Keratinocyte (primary cell): ENCODE data around the gene SHC3. TPM values are rescaled to one million over a fixed set of nuclear protein-coding genes. Genes with fewer than 3 reads are reported as not detected.
A peak's percentile ranks its signal among the peaks of the same experiment; 100 is the strongest.

Source experiments
- DNase-seq: peaks from one replicate; pipeline ENCODE4 v3.0.0-alpha.2; 2011; ENCODE audit warnings: low read depth, missing footprints, low spot score
- FAIRE-seq: peaks from 2 replicates; lab custom pipeline; 2011; peaks lifted over from hg19 to GRCh38; lab: Jason Lieb, UNC
- H2AFZ ChIP-seq: 2 replicates; pipeline ENCODE4 v1.6.0; 2012; ENCODE audit warnings: low read length, control low read depth, inconsistent platforms; ENCODE audit not compliant: control insufficient read depth
- H3K27ac ChIP-seq: 2 replicates; pipeline ENCODE4 v1.5.1; 2011; ENCODE audit warnings: low read length; ENCODE audit not compliant: control insufficient read depth, insufficient read depth
- H3K27me3 ChIP-seq: 3 replicates; pipeline ENCODE4 v1.6.0; 2011; ENCODE audit warnings: low read length; ENCODE audit not compliant: control insufficient read depth, insufficient read depth; ENCODE audit errors: extremely low read depth
- H3K36me3 ChIP-seq, 2 experiments: 2 replicates in 1 of 2; 3 replicates in 1 of 2; pipeline ENCODE4 v1.5.1; 2011; ENCODE audit warnings: low read length in 2 of 2, mild to moderate bottlenecking in 1 of 2; ENCODE audit not compliant: control insufficient read depth in 2 of 2, insufficient read depth in 2 of 2; ENCODE audit errors: extremely low read depth in 1 of 2
- H3K4me1 ChIP-seq: 3 replicates; pipeline ENCODE4 v1.5.1; 2011; ENCODE audit warnings: low read length; ENCODE audit not compliant: control insufficient read depth, insufficient read depth; ENCODE audit errors: extremely low read depth
- H3K4me2 ChIP-seq: 3 replicates; pipeline ENCODE4 v1.6.0; 2011; ENCODE audit warnings: low read depth, low read length; ENCODE audit not compliant: control insufficient read depth, insufficient read depth; ENCODE audit errors: extremely low read depth
- H3K4me3 ChIP-seq, 3 experiments: fragments of 200-600 bp in 1 of 3; sonication (generic) in 1 of 3; 2 replicates in 2 of 3; 3 replicates in 1 of 3; pipeline ENCODE4 v1.5.1; 2011 to 2016; ENCODE audit warnings: low read length in 3 of 3, mild to moderate bottlenecking in 3 of 3, control low read depth in 2 of 3, inconsistent platforms in 1 of 3, low read depth in 1 of 3, mixed read lengths in 1 of 3, mixed run types in 1 of 3, moderate library complexity in 1 of 3; ENCODE audit not compliant: control insufficient read depth in 2 of 3, insufficient read depth in 2 of 3; ENCODE audit errors: extremely low read depth in 1 of 3
- H3K79me2 ChIP-seq: 2 replicates; pipeline ENCODE4 v1.6.0; 2012; ENCODE audit warnings: low read length; ENCODE audit not compliant: control insufficient read depth, insufficient read depth
- H3K9ac ChIP-seq: 3 replicates; pipeline ENCODE4 v1.6.0; 2011; ENCODE audit warnings: low read length; ENCODE audit not compliant: control insufficient read depth, insufficient read depth; ENCODE audit errors: extremely low read depth
- H3K9me1 ChIP-seq: 3 replicates; pipeline ENCODE4 v1.6.0; 2011; ENCODE audit warnings: low read length; ENCODE audit not compliant: control insufficient read depth, insufficient read depth; ENCODE audit errors: extremely low read depth
- H3K9me3 ChIP-seq: 2 replicates; pipeline ENCODE4 v1.5.1; 2012; ENCODE audit warnings: low read depth, low read length; ENCODE audit not compliant: control insufficient read depth
- H4K20me1 ChIP-seq: 3 replicates; pipeline ENCODE4 v1.6.0; 2011; ENCODE audit warnings: low read length; ENCODE audit not compliant: control insufficient read depth, insufficient read depth; ENCODE audit errors: extremely low read depth
- EZH2 ChIP-seq: IDR thresholded peaks from one replicate; pipeline ENCODE4 v1.6.1; 2012; ENCODE audit warnings: inconsistent platforms, mild to moderate bottlenecking, low read length, moderate library complexity
- dilution Hi-C: fragments of 300-500 bp; cut with MboI; formaldehyde crosslinking; loops from one replicate; pipeline ENCODE4 v1.7.0; 2020; ENCODE audit warnings: low sequenced_read_pairs; ENCODE audit not compliant: extremely low pct_ligation_motif_present
- polyA plus RNA-seq, 5 experiments: library from polyadenylated mRNA; depleted of rRNA in 3 of 5; stranded (reverse) in 3 of 5; stranded (forward) in 1 of 5; unstranded in 1 of 5; fragments of >200 nt; gene quantifications; 1 replicate in 1 of 5; 2 replicates in 3 of 5; 3 replicates in 1 of 5; pipeline versions ENCODE4 v1.2.1 to v1.2.3, GENCODE V29; 2011 to 2012; ENCODE audit warnings: missing spikeins in 2 of 5, low read depth in 1 of 5, low replicate concordance in 1 of 5
- TF ChIP-seq, protein P1 (sequence below), 3 experiments: IDR thresholded peaks in 1 of 3; conservative IDR thresholded peaks in 1 of 3; optimal IDR thresholded peaks in 1 of 3; 2 replicates in 2 of 3; 3 replicates in 1 of 3; pipeline versions ENCODE3 to v1.5.1; 2011; ENCODE audit warnings: low read length in 3 of 3, mild to moderate bottlenecking in 3 of 3, moderate library complexity in 2 of 3, control low read depth in 1 of 3, inconsistent platforms in 1 of 3; ENCODE audit not compliant: insufficient read depth in 2 of 3; ENCODE audit errors: extremely low read depth in 1 of 3

The SHC3 gene
- polyA plus RNA-seq, 1 donor (not counting 4 experiments of a cell fraction or from before 2014, with no cell fraction given), result 0.03 TPM

DNA sequence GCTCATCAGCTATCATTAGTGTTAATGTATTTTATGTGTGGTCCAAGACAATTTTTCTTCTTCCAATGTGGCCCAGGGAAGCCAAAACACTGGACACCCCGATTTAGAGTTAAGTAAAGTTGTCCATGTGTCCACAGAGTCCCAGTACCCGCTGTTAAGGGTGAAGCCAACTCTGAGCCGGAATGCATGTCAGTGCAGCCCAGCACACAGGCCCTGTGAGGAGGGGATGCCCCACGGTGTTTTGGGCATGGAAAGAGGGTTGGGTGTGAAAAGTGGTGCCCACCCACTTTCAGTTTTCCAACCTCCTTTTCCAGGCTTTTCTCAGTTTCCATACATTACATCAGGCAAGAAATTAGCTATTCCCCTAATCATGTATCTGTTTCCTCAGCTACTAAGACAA is 24.4 kb downstream of the SHC3 start:
- H3K4me3 ChIP-seq, result peak overlapping the region in 1 of 3 experiments; percentile 14
- no peak for DNase-seq
- H3K9me3 ChIP-seq, result no peaks in the 10 kb centered on the region
- H3K36me3 ChIP-seq, result no peaks in the 10 kb centered on the region
- no peaks in the 10 kb centered on the region for H4K20me1 ChIP-seq
- H3K9me1 ChIP-seq, result no peaks in the 10 kb centered on the region
- peaks cover 29% of the 10 kb centered on the region for H3K4me1 ChIP-seq
- peak overlapping the region; percentile 77 for H3K27ac ChIP-seq
- TF ChIP-seq EZH2, result no peak
- TF ChIP-seq, protein P1, sequence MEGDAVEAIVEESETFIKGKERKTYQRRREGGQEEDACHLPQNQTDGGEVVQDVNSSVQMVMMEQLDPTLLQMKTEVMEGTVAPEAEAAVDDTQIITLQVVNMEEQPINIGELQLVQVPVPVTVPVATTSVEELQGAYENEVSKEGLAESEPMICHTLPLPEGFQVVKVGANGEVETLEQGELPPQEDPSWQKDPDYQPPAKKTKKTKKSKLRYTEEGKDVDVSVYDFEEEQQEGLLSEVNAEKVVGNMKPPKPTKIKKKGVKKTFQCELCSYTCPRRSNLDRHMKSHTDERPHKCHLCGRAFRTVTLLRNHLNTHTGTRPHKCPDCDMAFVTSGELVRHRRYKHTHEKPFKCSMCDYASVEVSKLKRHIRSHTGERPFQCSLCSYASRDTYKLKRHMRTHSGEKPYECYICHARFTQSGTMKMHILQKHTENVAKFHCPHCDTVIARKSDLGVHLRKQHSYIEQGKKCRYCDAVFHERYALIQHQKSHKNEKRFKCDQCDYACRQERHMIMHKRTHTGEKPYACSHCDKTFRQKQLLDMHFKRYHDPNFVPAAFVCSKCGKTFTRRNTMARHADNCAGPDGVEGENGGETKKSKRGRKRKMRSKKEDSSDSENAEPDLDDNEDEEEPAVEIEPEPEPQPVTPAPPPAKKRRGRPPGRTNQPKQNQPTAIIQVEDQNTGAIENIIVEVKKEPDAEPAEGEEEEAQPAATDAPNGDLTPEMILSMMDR (optimal IDR thresholded peaks at IDR 0.05 in 1 of 3, IDR thresholded peaks at IDR 0.05 in 1 of 3, conservative IDR thresholded peaks at IDR 0.05 in 1 of 3; ENCODE audit: extremely low read depth in 1 of 3, insufficient read depth in 2 of 3, low read length in 3 of 3), result no peak
- dilution Hi-C loops, result no loop called here
- peak overlapping the region; percentile 61 for H3K4me2 ChIP-seq
- no peaks in the 10 kb centered on the region for H3K27me3 ChIP-seq
- no peak overlapping the region for H3K9ac ChIP-seq
- FAIRE-seq, result no peak
- H2AFZ ChIP-seq, result no peak overlapping the region
- no peaks in the 10 kb centered on the region for H3K79me2 ChIP-seq

DNA sequence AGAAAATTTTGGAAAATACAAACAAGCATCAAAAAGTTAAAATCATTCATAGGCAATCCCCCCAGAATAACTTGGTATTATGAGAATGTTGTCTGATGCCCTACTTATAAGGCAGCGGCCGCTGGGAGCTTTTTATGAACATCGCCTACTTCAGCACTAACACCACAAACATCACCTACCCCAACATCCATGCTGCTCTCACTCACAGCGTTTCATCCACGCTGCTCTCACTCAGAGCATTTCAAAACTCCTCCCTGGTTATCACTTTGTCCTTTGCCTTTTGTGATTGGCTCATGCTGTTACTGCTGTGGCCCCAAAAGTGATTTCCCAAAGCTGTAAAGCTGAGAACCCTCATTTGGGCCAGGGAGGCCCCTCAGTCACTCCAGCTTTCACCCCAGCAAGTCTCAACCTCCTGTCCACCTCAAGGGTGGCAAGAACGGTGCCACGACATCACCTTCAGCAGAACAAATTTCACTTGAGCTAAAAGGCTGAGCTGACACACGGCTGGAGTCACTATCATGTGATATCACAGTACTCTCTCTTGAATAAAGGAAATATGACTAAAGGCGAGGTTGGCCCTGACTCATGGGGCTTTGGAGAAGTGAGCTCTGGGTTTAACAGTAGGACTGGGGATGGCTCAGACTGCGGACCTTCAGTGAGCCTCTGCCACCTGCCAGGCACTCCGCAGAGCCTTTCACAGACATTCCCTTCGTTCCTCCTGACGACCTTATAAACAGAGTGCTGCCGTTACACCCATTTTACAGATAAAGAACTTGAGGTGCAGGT is 25.2 kb downstream of the SHC3 start:
- Histone ChIP-seq H3K9me1 (no peaks in the 10 kb centered on the region), H3K9me3 (no peaks in the 10 kb centered on the region), H3K9ac (no peak overlapping the region), H3K27ac (peak overlapping the region; percentile 77), H3K4me2 (peak overlapping the region; percentile 61), H4K20me1 (no peaks in the 10 kb centered on the region), H3K79me2 (no peaks in the 10 kb centered on the region), H3K27me3 (no peaks in the 10 kb centered on the region), H3K4me3 (no peak overlapping the region), H2AFZ (peak overlapping the region; percentile 32), H3K4me1 (peaks cover 29% of the 10 kb centered on the region), H3K36me3 (no peaks in the 10 kb centered on the region)
- DNase-seq (peak; percentile 33), FAIRE-seq (peak; percentile 78)
- TF ChIP-seq, protein P1 (optimal IDR thresholded peaks at IDR 0.05 in 1 of 3, IDR thresholded peaks at IDR 0.05 in 1 of 3, conservative IDR thresholded peaks at IDR 0.05 in 1 of 3; ENCODE audit: extremely low read depth in 1 of 3, insufficient read depth in 2 of 3, low read length in 3 of 3), result no peak
- no peak for TF ChIP-seq EZH2
- dilution Hi-C loops, result no loop called here
